UCSD-AML1 (cell line): Measurements from ENCODE around the gene HACD3.
"Not testable (repeated sequence)": the region's sequence is repeated elsewhere in the genome, so short reads cannot be mapped to it uniquely, and the experiment has no call there.

ENCODE experiments used
- DNase-seq: peaks from one replicate; lab custom pipeline; 2025; ENCODE audit not compliant: unreplicated experiment; lab: John Stamatoyannopoulos, UW

The HACD3 gene

DNA sequence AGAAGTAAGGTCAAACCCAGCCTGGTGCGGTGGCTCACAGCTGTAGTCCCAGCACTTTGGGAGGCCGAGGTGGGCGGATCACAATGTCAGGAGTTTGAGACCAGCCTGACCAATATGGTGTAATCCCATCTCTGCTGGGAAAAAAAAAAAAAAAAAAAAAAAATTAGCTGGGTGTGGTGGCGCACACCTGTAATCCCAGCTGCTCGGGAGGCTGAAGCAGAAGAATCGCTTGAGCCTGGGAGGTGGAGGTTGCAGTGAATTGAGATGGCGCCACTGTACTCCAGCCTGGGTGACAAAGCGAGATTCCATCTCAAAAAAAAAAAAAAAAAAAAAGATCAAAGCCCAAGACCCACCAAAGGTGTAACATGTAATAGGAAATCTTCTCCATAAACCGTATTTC, 19.0 kb downstream of the HACD3 start:
- not testable (repeated sequence) for DNase-seq

DNA sequence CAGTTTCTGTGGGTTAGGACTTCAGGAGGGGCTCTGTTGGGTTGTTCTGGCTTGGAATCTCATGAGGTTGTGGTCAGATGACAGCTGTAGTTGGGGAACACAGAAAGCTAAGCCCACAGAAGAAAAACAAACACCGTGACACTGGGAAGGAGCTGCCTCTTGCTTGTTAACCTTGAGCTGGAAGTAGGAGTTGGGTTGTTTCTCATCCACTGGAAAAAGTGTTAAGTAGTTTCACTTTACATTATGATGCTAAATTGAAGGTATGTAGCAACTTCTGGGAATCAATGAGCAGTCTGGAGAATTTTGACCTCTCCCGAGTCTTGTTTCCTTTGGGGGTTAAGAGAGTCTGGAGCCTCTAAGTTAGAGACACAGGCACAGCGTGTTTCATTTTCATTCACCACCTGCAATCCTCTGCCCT, 20.4 kb downstream of the HACD3 start:
- DNase-seq = no peak

DNA sequence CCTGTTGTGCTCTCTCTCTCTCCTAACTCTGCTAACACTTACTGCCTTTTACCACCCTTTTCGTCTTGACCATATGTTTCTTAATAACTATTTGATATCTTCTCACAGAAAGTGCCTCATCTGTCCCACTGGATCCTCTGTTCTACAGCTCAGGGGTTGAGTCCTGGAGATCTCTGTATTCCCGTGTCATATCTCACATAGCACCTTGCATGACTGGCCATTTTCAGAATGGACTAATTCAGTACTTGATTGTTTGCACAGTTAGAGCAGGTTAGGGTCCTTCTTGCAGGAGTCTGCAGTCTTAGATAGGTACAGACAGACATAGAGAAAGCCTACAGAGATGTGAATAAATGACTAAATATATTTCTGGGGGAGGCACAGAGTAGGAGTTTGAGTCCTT, 20.9 kb downstream of the HACD3 start:
- DNase-seq = no peak

DNA sequence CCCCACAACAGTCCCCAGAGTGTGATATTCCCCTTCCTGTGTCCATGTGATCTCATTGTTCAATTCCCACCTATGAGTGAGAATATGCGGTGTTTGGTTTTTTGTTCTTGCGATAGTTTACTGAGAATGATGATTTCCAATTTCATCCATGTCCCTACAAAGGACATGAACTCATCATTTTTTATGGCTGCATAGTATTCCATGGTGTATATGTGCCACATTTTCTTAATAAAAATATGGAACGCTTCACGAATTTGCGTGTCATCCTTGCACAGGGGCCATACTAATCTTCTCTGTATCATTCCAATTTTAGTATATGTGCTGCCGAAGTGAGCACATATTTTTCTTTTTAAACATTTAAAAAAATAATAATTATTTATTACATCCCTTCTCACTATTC, 22.6 kb downstream of the HACD3 start:
- not testable (repeated sequence) for DNase-seq

DNA sequence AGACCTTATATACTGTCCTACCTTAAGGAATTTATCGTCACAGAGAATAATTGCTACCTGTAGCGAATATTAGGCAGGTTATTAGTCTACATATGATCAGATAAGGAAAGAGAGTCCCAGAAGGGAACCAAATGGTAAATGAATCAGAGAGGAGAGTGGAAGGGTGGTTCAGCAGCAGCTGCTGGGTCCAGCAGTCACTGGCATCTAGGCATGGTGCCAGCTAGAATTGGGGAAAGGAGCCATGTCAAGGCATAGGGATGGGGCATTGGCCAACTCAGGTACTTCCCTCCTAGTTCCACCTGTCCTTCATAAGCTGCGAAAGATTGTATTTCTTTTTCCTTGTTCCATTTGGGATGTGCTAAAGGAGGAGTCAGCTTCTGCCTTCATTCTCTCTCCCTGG, 23.4 kb downstream of the HACD3 start:
- DNase-seq = no peak

DNA sequence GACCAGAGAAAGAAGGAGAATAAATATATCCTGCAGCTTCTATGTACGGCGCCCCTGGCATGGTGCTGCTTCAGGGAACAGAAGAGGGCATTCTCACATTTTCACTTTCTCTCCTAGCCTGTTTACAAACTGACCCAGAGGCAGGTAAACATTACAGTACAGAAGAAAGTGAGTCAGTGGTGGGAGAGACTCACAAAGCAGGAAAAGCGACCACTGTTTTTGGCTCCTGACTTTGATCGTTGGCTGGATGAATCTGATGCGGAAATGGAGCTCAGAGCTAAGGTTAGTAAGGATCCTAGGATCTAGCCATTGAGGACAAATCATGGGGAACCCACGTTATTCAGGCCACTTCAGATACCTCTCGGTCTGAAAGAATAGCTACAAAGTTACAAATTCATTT, 26.4 kb downstream of the HACD3 start:
- no peak for DNase-seq

DNA sequence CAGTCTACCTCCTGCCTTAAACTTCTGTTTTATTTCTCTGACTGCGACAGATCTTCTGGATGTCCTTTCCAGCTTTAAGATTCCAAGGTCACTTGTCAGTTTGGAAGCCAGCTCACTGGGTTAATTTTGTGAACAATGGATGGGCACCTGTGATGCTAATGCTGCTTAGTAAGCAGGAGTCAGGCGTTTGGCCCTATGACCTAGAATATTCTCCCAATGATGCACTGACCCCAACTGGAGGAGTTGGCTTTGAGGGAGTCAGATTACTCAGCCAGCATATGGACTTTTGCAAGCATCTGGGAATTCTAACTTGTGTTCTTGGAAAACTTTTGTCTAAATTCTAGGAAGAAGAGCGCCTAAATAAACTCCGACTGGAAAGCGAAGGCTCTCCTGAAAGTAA, 28.1 kb downstream of the HACD3 start:
- no peak for DNase-seq

DNA sequence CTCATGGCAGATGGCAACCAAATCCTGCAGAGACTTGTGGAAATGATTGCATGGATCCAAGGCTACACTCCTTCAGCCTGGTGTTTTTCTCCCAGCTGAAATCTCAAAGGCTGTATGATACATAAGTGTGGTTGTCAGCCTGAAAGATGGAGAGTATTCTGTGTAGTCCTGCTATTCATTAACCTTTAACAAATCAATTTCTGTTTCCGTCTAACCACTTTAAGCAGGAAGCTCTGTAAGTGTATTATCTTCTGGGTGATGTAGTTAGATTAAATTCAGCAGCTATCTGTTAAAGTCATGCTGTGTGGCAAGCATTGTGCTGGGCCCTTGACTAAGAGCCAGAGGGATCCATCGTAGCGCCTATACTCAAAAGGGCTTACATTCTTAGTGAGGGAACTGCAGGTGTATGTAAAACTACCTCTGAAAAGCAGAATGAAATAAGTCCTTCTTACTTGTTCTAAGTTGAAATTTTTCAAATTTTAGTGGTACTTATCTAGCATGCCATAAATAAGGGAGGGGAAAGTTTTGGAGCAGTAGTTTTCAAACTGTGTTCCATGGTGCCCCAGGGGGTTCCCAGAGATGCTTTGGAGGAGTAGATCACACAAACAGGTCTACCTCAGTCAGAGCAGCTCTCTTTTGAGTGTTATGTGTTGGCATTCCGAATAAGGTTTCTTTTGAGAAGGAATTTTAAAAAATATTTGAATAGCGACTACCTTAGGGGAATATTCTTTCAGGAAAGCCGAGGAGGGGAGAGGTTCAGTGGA, 28.9 kb downstream of the HACD3 start:
- no peak for DNase-seq

DNA sequence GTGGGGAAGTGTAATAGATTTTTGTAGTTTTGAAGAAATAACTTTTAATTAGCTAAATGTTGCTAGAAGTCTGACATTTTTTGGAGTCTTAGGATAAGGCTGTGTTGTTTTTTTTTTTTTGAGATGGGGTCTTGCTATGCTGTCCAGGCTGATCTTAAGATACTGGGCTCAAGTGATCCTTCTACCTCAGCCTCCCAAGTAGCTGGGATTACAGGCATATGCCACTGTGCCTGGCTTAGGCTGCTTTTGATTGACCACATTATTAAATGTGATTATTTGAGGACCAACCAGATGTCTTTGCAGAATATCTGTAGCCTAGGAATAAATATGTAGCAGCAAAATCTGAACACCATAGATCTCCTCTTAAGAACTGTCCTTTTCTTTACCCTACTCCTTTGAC, 29.7 kb downstream of the HACD3 start:
- DNase-seq = no peak

DNA sequence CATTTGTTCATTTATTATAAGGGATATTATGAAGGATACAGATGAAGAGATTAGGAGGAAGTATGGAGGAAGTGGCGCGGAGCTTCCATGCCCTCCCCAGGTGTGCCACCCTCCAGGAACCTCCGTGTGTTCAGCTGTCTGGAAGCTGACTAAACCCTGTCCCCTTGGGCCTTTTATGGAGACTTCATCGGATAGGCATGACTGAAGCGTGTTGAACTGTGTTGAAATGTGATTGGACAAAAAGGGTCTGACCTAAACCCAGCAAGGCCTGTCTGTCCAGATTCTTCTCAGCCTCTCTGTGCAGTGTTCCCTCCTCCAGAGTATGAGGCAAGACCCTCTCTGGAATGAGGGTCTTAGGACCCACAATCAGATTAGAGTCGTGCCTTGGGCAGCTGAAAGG, 31.7 kb downstream of the HACD3 start:
- no peak for DNase-seq

DNA sequence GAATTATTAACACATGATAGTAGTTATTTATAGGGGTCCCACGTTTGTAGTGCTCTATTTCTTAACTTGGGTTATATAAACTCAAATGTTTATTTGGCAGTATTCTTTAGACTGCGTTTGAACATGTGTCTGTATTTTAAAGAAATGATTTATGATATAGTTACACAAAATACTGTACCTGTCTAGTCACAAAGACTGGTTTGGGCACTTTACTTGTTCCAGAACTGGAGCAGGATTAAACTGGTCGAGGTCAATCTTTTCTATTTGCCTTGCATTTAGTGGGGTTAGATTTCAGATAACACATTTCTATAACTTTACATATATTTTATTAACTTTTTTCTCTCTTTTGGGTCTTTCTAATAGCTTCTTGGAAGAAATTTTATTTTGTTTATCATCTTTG, 39.5 kb downstream of the HACD3 start:
- DNase-seq = no peak

DNA sequence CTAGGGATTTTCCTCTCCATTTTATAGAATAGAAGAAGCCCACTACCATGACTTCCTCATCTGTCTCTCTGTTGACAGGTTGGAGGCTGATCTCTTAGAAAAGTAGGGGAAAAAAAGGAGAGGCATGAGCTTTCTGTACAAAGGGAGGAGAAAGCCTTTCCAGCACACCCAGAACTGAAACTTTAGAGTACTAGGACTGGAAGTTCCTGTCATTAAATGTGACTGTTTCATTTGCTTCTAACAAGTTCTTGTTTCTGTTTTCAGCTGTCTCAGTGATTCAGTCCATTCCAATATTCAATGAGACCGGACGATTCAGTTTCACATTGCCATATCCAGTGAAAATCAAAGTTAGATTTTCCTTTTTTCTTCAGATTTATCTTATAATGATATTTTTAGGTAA, 41.7 kb downstream of the HACD3 start:
- no peak for DNase-seq

DNA sequence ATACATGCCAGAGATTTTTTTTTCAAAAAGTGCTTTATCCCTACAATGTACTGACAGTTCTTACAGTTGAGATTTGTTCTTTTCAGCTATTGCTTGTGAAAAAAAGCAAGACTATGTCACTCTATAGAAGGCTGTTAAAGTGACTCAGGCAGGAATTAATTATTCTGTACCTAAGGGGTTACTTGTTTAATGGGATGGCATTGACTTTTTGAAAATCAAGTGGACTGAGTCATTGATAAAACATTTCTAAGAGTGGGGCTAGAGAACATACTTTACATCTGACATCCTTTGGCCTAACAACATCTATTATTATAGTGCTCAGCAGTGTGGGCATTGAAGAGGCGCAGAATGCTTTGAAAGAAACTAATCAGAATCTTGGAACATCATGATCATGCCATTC, 46.4 kb downstream of the HACD3 start:
- no peak for DNase-seq

DNA sequence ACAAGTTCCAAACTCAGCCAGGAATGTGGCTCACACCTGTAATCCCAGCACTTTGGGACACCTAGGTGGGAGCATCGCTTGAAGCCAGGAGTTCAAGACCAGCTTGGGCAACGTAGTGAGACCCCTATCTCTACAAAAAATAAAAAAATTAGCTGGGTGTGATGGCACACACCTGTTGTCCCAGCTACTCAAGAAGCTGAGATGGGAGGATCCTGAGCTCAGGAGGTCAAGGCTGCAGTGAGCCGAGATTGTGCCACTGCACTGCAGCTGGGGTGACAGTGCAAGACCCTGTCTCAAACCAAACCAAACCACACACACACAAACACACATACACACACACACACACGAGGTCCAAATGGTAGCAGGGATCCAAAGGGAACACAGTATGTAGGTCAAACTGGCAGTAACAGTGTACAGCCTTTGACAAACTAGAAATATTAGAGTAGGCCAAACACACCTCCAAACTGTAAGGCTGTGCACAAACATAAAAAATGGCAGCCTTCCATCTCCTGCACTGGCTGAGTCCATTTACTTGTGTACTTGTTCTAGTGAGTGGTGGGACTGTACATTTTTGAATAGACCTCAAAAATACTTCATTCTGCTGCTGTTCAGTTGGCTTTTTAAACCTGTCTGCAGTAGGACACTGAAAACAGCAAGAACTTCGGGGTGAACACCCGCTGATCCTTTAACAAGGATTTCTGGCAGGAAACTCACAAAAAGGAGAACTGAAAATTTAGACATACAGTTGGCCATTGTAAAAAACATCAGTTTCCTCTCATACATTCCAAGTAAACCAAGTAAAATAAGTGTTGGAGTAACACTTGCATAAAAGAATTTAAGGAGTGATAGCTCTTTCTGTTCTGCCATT, 47.1 kb downstream of the HACD3 start:
- no peak for DNase-seq

DNA sequence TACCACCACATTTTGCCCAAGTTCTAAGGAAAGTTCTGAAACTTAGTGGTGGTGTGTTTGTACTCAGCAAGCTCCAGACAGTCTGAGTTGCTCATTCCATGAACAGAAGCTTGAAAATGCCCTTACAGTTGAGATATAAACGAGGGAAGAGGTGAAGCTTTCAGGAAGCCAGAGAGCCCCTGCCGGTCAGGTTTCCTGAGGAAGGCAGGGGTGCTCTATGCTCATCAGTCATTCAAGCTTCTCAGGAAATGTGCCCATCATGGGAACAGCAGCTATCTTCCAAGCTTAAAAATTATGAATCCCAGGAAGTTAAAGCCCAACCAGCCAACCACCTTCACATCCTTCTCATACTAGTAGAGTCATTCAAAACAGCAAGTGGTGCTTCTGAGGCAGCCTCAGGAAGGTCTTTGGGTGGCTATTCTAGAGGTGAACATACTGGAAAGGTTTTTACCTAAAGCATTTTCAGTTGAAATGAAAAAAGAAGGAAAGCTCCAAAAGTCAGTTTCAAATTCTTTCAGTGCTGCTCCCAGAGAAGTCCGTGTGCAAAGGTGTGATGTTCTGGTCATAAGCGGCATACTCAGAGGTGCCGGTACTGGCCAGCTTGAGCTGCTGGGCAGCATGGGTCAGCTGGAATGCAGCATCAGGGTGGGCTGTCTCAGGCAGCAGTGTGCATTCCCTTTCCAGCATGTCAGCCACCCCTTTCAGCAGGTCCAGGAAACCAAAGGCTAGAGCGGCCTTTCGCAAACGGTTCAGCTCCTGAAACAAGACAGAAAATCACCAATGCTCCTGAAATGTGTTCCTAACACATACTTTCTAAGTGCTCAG, 48.9 kb downstream of the HACD3 start:
- no peak for DNase-seq

DNA sequence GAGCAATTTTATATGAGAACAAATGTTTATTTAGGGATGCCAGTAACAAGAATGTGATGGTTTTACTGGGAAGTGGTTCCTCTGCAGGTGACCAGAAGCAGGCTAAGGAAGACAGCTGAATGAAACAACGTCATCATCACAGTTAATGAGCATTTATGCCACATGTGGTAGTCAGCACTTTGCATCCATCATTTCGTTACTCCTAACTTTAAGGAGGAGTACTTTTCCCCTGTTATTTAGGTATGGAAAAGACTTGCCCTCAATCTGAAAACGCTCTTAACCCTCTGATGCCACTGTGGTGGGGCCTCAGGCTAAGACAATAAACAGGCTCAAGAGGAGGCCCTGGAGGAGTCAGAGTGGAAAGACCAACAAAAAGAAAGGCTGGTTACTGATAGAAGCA, 49.5 kb downstream of the HACD3 start:
- DNase-seq = no peak

DNA sequence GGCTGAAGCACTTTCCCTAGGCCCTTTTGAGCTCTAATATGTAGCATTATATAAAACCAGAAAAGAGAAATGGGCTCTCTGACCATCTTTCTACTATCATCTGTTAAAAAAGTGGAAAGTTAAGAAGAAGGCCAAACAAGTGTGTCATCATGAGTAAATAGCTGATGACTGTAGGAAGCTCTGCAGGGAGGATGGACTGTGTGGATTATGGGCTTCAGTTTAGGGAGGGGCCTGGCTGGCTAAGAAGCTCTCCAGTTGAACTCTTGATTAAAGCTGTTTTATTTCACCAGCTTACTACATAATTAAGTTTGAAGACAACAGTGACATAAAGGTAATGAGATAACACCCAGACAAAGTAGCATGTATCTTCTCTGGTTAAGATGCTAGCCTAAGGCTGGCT, 50.0 kb downstream of the HACD3 start:
- no peak for DNase-seq

DNA sequence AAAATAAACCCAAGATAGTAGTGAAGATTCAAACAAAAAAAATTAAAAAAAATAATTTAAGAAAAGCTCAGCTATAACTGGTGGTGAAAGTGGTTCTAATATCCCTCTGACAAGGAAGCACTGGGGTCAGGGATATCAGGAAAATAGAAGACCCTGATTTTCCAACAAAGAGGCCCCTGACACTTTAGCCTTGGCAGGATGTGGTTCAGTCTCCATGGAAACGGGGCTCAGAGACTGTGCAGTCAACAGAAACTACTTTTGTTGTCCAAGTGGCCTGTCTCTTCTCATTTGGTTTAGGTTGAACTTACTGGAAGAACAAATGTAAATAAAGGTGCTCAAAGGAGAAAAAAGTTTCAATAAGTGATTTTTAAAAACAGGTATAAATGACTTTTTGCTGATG, 53.4 kb downstream of the HACD3 start:
- DNase-seq = peak; percentile 25

DNA sequence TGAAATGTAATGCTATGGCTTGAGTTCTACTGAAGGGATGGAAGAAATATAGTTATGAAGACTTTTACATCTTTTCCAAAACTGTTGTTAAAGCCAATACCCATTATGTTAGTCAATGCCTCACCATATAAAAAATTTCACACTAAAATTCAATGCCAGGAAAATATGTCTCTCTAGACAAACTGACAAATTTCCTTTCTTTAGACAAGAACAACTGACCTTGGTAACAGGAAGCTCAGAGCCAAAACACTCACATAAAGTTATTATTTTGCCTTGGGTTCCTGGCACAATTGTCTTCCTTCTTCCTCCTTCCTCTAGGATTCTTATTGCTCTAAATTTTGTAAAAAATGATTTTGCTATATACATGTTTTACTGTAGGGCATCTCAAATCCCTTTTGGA, 54.0 kb downstream of the HACD3 start:
- no peak for DNase-seq

DNA sequence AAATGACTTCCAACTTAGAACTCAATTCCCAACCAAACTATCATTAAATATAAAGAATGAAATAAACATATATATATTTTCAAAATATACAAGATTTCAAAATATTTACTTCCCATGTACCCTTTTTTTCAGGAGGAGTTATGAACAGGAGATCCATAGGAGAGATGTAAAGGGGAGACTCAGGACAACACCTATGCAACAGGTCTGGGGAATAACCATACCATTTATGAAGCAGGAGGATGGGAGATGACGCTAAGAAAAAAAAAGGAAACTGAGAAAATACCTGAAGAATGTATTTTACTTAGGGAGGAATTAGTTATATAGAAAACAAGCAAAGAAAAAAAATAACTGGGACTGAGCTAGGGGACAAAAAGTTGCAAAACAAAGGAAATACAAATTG, 56.8 kb downstream of the HACD3 start:
- no peak for DNase-seq

DNA sequence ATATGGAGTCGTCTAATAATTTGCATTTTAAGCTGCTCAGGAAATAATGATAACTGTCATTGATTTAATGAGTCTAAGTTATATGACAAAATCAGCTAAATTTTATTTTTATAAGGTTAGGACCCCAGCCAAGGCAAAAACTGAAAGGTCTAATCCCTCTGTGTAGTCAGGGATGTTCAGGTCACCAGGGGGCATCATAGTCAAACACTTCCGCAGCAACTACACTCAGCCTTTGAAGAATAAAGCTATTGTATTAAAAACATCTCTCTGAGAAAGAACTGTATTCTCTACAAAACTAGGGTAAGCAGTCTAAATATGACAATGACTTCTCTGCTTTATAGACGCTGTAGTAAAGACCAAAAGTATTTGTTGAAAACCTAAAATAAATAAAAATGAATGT, 65.7 kb downstream of the HACD3 start:
- no peak for DNase-seq

DNA sequence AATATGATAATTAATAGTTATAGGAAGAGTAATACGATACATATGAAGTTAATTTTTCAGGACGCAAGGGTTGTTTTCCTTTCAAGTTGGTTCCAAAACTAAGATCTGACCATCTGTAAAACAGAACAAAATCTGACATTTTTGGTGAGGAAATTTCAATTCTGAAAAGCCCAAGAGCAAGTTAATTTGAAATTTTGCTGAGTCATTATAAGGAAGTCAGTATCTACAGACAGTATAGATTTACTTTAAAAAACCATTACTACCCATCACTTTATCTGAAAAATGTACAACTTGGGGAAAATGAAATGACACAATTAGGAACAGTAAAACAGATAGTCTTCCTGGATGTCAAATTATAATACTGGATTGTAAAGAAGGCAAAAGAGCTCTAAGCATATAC, 68.2 kb downstream of the HACD3 start:
- no peak for DNase-seq
